HepG2 (cell line): ENCODE results near the gene APC2. TPM values are rescaled to one million over a fixed set of nuclear protein-coding genes. Genes with fewer than 3 reads are reported as not detected.
A peak's percentile ranks its signal among the peaks of the same experiment; 100 is the strongest.

Experiments used
- ATF7-NPFF ChIP-seq: sonication (generic); formaldehyde crosslinking; IDR thresholded peaks from 2 replicates; pipeline ENCODE4 v1.8.1; 2023; ENCODE audit warnings: mild to moderate bottlenecking, low read depth, missing genetic modification reagents, moderate library complexity
- BRCA1 ChIP-seq: sonication (generic); formaldehyde crosslinking; IDR thresholded peaks from 2 replicates; pipeline ENCODE4 v1.4.0; 2020; ENCODE audit warnings: missing genetic modification reagents
- CTCF ChIP-seq: sonication (generic); formaldehyde crosslinking; IDR thresholded peaks from 2 replicates; pipeline ENCODE4 v1.5.0; 2020; ENCODE audit warnings: mild to moderate bottlenecking, missing genetic modification reagents, moderate library complexity
- HMG20B ChIP-seq: conservative IDR thresholded peaks from 2 replicates; pipeline ENCODE4 v1.6.1; 2016; ENCODE audit warnings: missing genetic modification reagents, missing compliant biosample characterization
- KDM1A ChIP-seq: IDR thresholded peaks from 2 replicates; pipeline ENCODE4 v1.6.1; 2016; ENCODE audit warnings: missing compliant biosample characterization
- PATZ1 ChIP-seq: sonication (generic); formaldehyde crosslinking; IDR thresholded peaks from 2 replicates; pipeline ENCODE4 v1.4.0; 2020; ENCODE audit warnings: missing genetic modification reagents
- PHF21A ChIP-seq: sonication (generic); formaldehyde crosslinking; IDR thresholded peaks from 2 replicates; pipeline ENCODE4 v1.5.0; 2020; ENCODE audit warnings: mild to moderate bottlenecking, missing genetic modification reagents
- REST ChIP-seq, 2 experiments: IDR thresholded peaks; 2 replicates each; pipeline ENCODE4 v1.6.1; 2011 to 2012; ENCODE audit warnings: low read length in 2 of 2, borderline replicate concordance in 1 of 2, low read depth in 1 of 2, mild to moderate bottlenecking in 1 of 2, moderate library complexity in 1 of 2
- RXRA ChIP-seq: sonication (generic); formaldehyde crosslinking; IDR thresholded peaks from 2 replicates; pipeline ENCODE4 v1.5.1; 2020; ENCODE audit warnings: missing genetic modification reagents
- SALL1 ChIP-seq: sonication (generic); formaldehyde crosslinking; IDR thresholded peaks from 2 replicates; pipeline ENCODE4 v1.8.0; 2022; ENCODE audit warnings: mild to moderate bottlenecking, missing genetic modification reagents
- SKI ChIP-seq: fragments of 450-650 bp; IDR thresholded peaks from one replicate; pipeline ENCODE4 v1.6.1; 2018; ENCODE audit warnings: mild to moderate bottlenecking; ENCODE audit not compliant: partially characterized antibody
- ZBTB4 ChIP-seq: sonication (generic); formaldehyde crosslinking; IDR thresholded peaks from 2 replicates; pipeline ENCODE4 v1.4.0; 2020; ENCODE audit warnings: missing genetic modification reagents, mild to moderate bottlenecking, borderline replicate concordance
- ZKSCAN8 ChIP-seq: IDR thresholded peaks from 2 replicates; pipeline ENCODE4 v1.6.1; 2016; ENCODE audit warnings: borderline replicate concordance, missing genetic modification reagents, missing compliant biosample characterization
- ZNF3 ChIP-seq: IDR thresholded peaks from 2 replicates; pipeline ENCODE4 v1.7.0; 2017; ENCODE audit warnings: inconsistent platforms
- ZNF331 ChIP-seq: sonication (generic); formaldehyde crosslinking; IDR thresholded peaks from 2 replicates; pipeline ENCODE4 v1.4.0; 2020; ENCODE audit warnings: missing genetic modification reagents
- ZNF354B ChIP-seq: sonication (generic); formaldehyde crosslinking; IDR thresholded peaks from 2 replicates; pipeline ENCODE4 v1.8.0; 2022; ENCODE audit warnings: mild to moderate bottlenecking, missing genetic modification reagents
- ZNF629 ChIP-seq: sonication (generic); formaldehyde crosslinking; conservative IDR thresholded peaks from 2 replicates; pipeline ENCODE4 v1.5.0; 2020; ENCODE audit warnings: missing genetic modification reagents
- ZNF7 ChIP-seq: IDR thresholded peaks from 2 replicates; pipeline ENCODE4 v1.6.1; 2016; ENCODE audit warnings: missing biosample characterization, missing genetic modification reagents
- ZNF788 ChIP-seq: sonication (generic); formaldehyde crosslinking; IDR thresholded peaks from 2 replicates; pipeline ENCODE4 v1.5.0; 2020; ENCODE audit warnings: mild to moderate bottlenecking, missing genetic modification reagents, borderline replicate concordance
- polyA plus RNA-seq, 8 experiments: library from polyadenylated mRNA; depleted of rRNA in 3 of 8; stranded (reverse) in 7 of 8; unstranded in 1 of 8; fragments of >200 nt; fragmentation: Illumina TruSeq in 4 of 8; extraction: Trizol in 4 of 8; gene quantifications; 2 replicates each; pipeline versions ENCODE4 v1.2.1 to v1.2.3, GENCODE V29; 2011 to 2016; ENCODE audit warnings: low read depth in 4 of 8, missing spikeins in 1 of 8, mixed read lengths in 1 of 8; ENCODE audit not compliant: insufficient read depth in 1 of 8
- total RNA-seq, 5 experiments: library from RNA; depleted of rRNA; stranded (reverse); fragments of >200 nt; fragmentation: Illumina TruSeq; extraction: Trizol; gene quantifications; 2 replicates each; pipeline ENCODE4 v1.2.3, GENCODE V29; 2016; ENCODE audit warnings: low read depth in 1 of 5
- TF ChIP-seq, protein P1 (sequence below): sonication (generic); formaldehyde crosslinking; IDR thresholded peaks from 2 replicates; pipeline ENCODE4 v1.5.0; 2020; ENCODE audit warnings: missing genetic modification reagents

APC2 gene
- total and polyA plus RNA-seq, 2 of the 13 experiments (the other 11 are each of a cell fraction or from before 2014, with no cell fraction given): 0.08 to 0.22 TPM

DNA sequence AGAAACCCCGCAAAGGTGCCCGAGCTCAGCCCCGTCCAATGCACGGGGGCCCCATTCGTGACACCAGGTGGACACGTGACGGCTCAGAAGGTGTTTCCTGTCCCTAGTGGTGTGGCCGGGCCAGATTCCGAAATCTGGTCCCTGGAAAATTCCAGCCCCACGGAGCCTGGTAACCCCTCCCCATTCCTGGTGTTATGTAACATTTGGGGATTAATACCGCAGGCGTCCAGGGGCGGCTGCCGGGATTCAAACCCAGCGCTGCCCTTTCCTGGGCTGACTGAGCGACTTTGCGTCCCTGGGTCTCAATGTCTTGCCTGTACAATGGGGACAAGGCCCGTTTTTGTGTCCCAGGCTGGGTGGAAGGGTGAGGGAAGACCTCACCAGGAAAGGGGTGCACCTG is 72.9 kb downstream of the APC2 start (continued):
- TF ChIP-seq HMG20B (CRISPR knock-in tag) (no peak), CTCF (CRISPR knock-in tag) (no peak), KDM1A (CRISPR knock-in tag) (peak; percentile 78; the same call in 1 of the 2 replicates), ZNF3 (CRISPR knock-in tag) (0 out of 2 replicates have a peak, but pooled peaks have one; percentile 44), PATZ1 (CRISPR knock-in tag) (0 out of 2 replicates have a peak, but pooled peaks have one; percentile 27), SKI (no peak), ZNF788 (CRISPR knock-in tag) (no peak), PHF21A (CRISPR knock-in tag) (peak; percentile 41; the same call in 1 of the 2 replicates), ZNF331 (CRISPR knock-in tag) (no peak), RXRA (CRISPR knock-in tag) (no peak), REST (IDR thresholded peaks at IDR 0.05; ENCODE audit: borderline replicate concordance in 1 of 2, low read depth in 1 of 2, low read length in 2 of 2) (no peak), ZKSCAN8 (CRISPR knock-in tag) (no peak), ZNF354B (no peak), SALL1 (CRISPR knock-in tag) (peak; percentile 21; the same call in 1 of the 2 replicates), BRCA1 (CRISPR knock-in tag) (no peak), ATF7-NPFF (CRISPR knock-in tag) (no peak), ZNF7 (CRISPR knock-in tag) (no peak), ZBTB4 (CRISPR knock-in tag) (no peak), ZNF629 (CRISPR knock-in tag) (peak; percentile 86)
- TF ChIP-seq, protein P1, sequence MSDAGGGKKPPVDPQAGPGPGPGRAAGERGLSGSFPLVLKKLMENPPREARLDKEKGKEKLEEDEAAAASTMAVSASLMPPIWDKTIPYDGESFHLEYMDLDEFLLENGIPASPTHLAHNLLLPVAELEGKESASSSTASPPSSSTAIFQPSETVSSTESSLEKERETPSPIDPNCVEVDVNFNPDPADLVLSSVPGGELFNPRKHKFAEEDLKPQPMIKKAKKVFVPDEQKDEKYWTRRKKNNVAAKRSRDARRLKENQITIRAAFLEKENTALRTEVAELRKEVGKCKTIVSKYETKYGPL (CRISPR knock-in tag): peak; percentile 71; the same call in 1 of the 2 replicates
